Stimulated activated CD4-positive, alpha-beta T cell treated with anti-CD3 and anti-CD28 coated beads, Interleukin-4, amount 100 ng/mL, for 24 hours (primary cell): Measurements from ENCODE around the gene STK33.

Experiments used
- DNase-seq: peaks from one replicate; pipeline ENCODE4 v3.0.0-alpha.2; 2020

Gene STK33

DNA sequence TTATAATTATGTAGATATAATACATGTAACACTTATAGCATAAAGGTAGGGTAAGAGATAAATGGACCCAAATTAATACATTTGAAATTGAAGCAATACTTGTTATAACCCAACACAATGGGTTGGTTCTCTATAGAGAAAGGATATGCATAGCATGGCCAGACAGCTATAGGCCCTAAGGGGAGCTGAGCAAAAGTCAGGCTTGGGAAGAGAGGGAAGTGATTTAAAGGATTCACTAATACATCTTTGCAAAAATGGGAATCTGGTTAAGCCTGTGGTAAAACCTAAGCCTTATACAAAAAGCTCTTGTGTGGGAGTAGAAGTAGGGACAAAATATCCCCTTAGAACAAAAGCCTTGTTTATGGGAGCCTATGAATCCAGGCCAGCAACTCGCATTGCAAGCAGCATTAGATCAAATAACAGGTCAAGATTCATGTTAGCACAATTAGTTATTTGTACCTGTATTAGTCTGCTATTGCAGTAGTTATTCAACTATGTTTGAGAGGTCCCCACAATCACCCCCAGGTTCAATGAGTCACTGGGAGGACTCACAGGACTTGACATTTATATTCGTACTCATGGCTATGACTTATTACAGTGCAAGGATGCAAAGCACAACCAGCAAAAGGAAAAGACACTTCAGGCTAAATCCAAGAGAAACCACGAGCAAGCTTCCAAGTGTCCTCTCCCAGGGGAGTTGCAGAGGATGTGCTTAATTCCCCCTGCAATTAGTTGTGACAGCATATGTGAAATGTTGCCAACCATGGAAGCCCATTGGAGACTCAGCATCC, 185.7 kb downstream of the STK33 start:
- DNase-seq = no peak

DNA sequence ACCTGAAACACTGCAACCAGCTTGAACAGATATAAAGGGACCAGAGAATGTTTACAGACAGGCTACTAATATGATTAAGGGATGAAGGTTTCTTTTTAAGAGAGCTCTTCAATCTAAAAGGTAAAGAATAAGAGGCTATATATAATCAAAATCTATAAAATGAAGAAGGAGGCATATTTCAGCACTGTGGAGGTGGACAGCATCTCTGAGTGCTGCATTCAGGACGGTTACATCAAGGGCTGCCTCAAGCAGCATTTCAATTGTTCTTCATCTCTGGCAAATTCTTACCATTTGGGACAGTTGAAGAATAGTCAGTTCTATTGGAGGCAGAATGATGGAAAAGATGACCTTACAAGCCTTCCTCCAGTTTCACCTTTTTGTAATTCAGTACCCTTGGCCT, 190.7 kb downstream of the STK33 start:
- DNase-seq = no peak

DNA sequence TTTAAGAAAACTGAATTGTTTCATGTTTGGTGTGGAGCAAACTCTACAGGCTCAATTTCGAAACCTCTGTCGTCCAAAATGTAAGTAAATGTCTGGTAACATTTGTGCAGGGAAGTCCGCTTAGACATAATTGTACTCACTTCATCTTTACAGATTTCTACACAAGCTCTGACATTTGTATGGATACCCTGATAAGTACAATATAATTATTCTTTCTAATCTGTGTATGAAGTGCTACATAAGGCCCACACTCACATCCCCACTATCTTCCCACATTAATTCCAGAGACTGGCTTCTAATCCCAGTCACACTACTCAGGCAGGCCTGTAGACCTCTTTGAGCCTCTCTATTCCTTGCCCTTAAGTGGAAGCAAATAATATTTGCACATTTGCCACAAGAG, 201.1 kb downstream of the STK33 start:
- no peak for DNase-seq

DNA sequence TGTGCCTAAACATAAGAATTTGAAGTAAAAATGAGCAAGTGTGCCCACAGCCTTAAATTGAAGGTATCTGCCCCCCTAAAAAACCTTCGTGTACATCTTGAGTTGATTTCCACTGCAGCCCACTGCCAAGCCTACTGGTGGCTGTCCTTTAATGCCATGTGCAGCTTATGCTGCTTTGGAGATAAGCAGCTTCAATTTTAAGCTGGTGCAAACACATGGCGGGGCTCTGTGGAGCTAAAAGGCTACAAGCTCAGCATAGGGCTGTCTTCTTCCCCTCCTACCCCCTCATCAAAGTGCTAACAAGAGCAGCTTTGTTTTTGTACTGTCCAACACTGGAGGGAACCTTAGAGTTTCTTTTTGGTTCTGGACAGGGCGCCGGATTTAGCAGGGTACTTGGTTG, 201.9 kb downstream of the STK33 start:
- DNase-seq = no peak

DNA sequence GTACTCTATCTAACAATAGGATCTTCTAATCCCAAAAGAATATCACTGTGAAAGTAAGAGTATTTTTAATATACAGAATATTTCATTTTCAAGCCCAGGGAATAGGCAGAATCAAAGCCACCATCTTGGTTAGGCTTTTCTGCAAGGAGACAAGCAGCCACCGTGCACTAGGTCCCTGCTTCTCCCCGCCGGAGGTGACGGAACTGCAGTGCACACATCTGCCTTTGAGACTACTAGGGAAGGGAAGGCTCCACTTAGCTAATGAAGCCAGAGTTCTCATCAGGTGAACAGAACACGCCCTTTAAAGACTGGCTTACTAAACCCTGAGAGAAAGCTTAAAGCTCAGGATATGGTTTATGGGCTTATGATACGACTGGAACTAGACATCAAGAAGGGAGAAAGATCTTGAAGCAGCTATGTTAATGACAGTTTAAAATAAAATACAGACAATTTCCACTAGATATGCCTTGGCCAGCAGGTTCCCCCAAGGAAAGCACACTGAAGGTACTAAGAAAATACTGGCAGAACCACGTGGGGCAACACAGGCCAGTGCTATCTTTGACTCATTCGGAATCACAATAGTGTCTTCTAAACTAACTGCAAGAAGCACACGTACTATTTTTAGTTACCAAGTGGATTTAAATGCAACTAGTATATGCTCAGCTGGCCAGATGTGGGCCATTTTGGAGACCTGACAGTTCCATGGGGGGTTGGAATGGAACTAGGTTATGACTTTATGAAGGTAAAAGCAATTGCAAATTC, 203.0 kb downstream of the STK33 start:
- DNase-seq = no peak

DNA sequence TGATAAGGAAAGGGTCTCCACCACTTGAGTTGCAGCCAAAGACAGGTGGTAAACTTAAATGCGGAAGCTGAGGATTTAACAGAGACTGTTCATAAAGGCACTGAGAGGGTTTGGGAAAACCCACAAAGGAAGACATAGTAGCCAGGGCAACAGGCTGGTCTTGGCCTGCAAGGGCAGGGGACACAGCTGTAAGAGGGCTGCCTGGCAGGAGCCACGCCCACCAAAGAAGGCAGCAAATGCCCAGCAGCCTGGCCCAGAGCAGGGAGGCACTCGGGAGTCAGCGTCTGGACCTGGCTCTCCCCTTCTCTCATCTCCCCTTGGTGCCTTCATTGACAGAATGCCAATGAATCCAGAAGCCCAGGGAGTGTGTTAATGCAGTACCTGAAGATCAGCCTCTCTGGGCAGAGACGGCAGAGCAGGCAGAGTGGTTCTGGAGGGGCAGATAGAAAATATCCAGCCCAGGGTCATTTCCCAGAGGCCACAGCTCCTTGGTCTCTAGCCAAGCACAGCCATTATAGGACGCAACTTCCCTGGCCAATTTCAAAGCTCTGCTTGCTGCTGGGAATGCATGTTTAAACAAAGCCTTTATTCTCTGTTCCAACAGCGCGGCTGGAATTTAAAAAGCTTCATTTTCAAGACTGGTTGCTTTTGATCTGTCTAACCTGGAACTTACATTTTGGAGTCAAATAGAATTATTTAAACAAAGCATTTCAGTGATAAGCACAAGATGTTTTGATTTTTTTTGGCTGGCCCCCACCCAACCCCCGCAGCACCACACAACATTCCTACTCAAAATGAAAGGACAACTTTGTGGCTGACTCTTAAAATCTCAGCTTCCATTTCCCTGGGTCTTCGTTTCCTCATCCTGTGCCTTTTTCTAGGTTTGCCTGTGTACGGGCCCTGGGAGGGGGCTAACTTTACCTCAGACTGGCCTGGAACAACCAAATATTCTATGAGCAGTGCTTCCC, 204.7 kb downstream of the STK33 start:
- no peak for DNase-seq

DNA sequence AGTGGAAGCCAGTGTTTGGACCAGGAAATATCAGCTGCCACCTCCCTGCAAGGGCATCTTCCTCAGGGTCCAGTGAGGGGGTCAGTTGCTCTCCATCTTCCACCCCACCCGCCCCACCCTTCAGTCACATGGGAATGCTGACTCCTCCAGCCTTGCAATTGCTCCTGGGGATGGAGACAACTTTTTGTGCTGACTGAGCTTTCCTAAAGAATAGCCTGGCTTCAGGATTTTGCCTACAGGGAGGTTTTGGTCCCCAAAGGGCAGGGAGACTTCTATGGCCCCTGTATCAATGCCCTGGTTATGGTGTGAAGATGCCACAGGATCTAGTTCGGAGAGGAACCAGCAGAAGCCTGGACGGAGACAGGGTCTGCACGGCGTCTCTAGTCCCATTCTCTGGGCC, 206.3 kb downstream of the STK33 start:
- DNase-seq = no peak

DNA sequence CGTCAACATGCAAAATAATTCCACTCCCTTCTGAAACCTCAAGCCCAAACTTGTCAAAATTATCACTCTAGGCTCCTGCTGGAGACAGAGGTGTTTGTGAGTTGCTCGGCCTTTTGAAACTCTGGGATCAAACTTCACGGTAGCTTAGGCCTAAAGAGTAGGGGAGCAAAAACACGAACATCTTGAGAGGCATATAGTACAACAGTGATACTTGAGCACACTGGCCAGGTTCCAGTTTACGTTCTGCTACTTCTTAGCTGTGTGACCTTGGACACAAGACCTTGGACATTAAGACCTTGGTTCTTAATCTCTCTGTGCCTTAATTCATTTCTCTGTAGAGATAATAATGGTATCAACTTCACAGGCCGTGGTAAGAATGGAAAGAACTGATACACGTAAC, 206.9 kb downstream of the STK33 start:
- no peak for DNase-seq

DNA sequence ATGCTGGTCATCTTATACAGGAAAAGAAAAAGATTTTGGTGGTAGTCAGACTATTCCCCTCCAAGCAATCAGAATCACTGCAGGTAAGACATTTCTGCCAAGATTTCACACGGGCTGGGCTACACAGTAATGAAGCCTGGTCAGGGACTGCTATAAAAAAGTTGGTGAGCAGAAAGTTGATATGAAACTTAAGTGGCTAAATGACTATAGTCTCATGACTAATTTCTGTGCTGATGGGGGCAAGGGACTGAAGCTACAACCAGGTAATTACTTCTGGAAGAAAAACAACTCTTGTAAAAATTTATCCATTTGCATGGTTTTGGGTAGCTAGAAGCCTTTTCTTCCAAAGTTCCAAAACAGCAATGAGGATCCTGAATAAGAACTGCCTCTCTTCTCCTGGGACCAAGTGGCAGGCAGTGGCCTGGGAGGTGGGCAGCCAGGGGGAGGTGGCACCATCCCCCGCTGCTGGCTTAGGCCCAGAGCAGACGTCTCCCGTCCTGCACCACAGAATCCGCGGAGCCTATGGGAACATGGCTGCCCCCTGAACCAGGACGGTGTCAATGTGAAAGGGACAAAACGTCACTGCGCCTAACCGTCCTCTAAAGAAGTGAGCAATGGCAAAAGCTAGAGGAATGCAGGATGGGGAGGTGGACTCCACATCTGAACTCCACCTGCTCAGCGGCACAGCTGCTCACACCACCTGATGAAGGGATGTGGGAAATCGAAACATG, 207.7 kb downstream of the STK33 start:
- DNase-seq = no peak

DNA sequence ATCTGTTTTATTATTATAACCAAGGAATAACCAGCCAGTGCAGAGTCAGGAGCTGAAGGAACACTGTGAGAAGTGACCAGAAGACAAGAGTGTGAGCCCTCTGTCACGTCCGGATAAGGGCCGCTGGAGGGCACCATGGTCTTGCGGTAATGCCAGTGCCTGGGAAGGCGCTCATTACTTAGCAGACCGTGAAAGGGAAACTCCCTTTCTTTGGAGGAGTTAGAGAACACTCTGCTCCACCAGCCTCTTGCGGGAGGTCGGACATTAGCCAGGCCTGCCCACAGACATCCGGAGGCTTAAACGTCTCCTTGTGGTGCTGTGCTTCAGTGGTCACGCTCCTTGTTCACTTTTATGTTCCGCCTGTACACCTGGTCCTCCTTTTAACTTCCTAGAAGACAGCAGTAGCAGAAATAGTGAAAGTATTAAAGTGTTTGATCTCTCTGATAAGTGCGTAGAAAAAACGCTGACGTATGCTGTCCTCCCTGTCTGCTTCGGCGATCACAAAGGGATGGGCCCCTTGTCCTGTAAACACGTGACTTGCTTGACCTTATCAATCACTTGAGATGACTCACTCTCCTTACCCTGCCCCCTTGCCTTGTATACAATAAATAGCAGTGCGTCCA, 209.7 kb downstream of the STK33 start:
- no peak for DNase-seq

DNA sequence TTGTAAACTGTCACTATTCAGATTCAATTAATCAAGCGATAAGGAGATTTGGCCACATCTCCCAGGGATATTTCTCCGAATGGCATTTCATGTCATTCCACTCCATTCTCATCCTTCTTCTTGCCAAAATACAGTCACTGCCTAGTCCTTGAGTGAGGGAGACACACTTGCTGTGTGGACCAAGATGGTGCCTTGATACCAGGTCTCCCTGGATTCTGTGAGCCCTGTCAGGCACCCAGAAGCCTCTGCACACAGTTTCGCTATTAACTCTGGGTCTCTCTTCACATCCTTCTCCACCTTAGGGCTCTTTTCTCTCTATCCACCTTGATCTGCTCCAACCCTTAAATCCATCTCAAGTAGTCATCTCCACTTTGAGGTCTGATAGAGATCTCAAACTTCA, 210.4 kb downstream of the STK33 start:
- no peak for DNase-seq

DNA sequence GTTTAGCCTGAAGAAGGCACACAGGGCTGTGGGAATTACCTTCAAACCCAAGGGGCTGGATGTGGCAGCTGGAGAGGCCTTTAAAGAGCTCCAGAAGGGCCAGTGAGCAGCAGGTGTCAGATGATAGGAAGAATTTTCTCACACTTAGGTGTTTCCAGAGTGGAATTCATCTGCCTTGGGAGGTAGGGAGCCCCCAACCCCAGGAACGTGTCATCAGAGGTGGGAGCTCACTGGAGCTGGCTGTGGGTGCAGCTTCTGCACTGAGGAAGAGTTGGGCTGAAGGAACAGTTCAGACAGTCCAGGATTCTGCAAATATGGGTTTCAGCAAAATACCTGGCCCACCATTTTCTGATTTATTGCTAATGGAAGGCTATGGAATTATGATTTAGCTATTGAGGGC, 210.8 kb downstream of the STK33 start:
- no peak for DNase-seq

DNA sequence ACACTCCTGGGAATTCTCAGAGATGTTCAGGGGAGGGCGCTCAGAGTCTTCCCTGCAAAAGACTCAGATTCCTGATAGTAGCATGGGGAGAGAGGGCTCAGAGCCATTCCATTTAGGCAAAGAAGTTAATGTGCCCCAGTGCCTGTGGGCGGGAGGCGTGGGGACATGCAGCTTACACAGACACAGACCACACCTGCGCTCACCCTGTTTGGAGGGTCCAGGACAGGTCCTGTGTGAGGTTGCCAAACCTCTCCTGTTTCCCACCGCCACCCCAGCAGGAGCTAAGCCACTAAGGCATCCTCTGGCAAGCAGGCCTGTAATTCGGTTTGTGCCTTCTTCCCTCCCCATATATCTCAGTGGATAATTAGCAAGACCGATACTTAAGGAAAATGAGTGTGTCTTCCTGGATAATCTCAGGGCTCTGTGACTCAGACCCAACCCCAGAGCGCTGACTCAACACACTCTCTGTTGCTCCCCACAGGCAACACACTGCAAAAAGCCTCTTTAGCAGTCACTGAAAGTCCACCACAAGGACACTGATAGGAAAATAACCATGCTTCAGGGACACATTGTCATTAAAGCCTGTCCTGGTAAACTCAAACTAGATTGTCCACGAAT, 211.5 kb downstream of the STK33 start:
- no peak for DNase-seq

DNA sequence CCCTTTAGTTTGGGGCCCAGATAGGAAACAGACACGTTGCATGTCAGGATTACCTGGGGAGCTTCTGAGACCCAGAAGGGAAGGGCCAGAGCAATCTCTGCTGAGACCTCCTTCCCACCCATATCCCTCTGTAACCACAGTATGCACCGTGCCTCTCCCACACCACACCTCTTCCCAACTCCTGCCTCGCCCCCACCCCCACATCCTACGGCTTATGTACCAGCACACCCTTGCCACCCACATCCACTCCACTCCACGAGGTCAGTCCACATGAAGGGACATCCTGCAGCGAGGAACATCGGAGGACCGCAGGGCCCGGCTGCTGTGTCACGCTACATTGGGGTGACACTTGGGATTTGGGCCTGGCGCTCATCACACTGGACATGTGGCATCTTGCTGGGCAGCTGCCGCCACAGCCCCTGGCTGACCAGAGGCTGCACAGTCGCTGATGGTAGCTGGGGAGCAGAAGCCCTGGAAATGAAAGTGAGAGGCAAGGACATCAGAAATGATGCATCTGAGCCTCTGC, 212.1 kb downstream of the STK33 start:
- DNase-seq = no peak

DNA sequence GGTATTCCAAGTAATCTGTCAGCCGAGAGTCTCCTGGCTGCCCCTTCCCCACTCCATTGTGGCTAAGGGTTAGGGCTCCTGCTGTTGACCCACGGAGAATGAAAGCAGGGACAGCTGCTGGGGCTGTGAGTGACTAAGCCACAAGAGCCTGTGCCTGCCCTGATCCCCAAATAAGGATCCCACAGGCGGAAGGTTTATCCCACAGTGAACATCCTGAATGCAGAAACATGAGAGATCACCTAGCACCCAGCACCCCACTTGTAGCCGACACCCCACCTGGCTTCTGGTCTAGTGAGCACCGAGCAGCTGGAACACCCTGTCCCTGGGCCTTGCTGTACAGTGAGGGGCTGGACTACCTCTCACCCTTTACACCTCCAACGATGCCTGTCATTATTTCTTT, 212.7 kb downstream of the STK33 start:
- no peak for DNase-seq

DNA sequence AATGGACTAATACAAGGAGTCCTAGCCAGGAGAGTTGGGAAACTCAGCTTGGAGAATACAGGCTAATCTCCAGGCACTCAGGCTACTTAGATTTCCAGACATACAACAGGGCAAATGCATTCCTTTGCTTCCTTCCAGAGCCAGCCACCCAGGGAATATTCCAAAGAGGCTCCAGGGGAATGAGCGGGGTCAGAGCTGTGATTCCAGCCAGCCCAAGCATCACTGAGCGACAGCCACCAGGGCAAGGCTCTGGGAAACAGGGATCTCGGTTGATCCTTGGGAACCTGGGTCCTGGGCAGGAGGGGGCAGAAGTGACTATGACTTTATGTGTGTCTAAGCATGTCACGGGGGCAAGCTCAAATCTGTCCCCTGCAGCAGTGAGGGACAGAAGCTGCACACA, 218.1 kb downstream of the STK33 start:
- DNase-seq = no peak

DNA sequence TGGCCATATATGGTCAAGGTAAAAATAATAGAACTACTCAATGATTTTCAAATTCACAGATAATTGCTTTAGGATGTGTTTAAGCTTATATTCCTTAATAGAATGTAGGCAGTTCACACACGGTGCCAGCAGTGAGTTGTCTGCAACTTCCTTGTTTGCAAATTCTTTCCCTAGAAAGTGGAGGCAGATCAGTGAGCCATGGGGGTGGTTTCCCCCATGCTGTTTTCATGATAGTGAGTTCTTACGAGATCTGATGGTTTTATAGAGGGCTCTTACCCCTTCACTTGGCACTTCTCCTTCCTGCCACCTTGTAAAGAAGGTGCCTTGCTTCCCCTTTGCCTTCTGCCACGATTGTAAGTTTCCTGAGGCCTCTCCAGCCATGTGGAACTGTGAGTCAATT, 218.6 kb downstream of the STK33 start:
- DNase-seq = no peak

DNA sequence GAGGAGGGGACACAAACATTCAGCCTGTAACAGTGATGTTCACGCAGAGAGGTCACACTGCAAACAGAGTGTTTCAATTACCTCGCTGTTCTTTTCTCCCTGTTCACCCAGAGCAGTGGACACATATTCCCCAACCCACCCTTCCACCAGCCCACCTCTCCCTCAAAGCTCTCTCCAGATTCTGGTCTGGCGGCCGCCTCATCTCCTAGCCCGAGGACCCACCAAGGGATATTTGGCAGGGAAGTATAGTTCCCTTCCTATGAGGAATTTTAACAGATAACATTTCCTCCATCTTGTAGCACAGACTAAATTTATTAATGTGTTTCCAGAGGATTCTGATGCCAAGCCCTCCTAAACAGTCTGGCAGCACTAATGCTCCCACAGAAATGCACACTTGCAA, 219.3 kb downstream of the STK33 start:
- no peak for DNase-seq

DNA sequence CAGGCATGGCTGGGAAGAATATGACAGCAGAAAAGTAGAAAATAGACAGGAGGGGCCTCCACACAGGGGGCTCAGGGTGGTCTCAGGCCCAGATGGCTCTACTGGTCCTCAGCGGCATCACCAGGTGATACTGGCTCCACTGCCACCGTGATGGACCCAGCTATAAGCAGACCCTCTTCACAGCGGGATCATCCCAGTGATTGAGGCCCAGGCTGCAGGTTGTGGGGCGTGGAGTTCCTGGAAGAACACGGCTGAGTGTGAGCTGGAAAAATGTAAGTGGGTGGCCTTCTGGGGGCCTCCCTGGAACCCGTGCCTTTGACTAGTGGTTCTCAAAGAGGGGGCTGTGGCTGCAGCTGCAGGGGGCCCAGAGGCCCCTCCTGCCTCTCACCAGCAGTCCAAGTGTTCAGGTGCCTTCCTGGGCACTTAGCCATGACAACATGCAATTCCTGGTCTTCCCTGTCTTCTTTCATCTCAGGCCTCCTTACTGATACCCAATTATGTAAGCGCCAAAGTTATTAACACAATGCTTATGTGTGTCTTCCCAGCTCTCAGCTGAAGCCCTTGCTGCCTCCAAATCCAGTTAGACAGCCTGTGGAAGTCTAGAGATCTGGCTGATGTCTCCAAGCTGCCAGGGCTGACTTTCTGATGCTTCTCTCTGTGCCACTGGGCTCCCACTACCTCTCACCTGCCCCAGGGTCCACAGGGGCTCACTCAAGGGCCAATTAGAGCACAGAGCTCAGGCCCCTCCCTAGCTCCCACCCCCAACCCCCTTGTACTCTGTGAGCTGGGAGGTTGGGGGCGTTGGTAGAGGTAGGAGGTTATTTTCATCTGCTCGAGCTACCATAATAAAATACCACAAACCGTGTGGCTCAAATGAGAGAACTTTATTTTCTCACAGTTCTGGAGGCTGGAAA, 220.3 kb downstream of the STK33 start:
- no peak for DNase-seq

DNA sequence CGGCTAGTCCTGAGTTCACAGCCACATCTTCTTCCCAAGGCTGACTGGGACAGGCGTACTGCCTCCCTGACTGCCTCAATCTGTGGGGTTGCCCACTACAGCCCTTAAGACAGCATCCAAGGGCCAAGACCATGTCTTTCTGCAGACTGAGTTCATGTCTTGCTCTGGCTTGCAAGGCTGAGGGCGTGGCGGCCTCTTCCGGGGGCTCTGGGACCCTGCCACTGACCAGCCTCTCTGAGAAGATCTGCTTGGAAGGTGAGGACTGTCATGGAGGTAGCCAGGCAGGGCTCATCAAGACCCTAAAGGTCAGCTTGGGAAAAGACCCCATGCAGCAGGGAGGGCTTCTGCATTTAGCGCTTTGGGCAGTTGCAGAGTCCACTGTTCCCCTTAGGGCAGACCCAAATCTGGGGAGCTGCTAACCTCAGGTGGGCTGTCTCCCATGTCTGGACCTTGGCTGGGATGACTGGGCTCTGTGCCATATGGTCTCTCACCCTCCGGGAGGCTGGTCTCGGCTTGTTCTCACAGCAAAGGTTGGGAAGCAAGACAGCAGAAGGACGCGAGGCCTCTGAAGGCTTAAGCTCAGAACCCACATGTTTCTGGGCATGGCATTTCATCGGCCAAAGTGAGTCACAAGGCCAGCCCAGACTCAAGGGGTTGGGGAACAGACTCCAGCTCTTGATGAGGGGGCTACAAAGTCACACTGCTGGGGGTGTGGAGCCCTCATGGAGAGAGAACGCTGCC, 221.2 kb downstream of the STK33 start:
- DNase-seq = no peak
